Nephron progenitor cell (in vitro differentiated cells): Measurements from ENCODE around the gene TMEM151B.
A peak's percentile ranks its signal among the peaks of the same experiment; 100 is the strongest.
"Not testable (repeated sequence)": the region's sequence is repeated elsewhere in the genome, so short reads cannot be mapped to it uniquely, and the experiment has no call there.

ENCODE experiments used
- DNase-seq: peaks from one replicate; pipeline ENCODE4 v3.0.0; 2021
- H3K27ac Mint-ChIP-seq: 2 replicates; pipeline ENCODE4 v1.8.0; 2021; ENCODE audit warnings: mild to moderate bottlenecking, moderate library complexity, mixed read lengths
- H3K27me3 Mint-ChIP-seq: 2 replicates; pipeline ENCODE4 v1.8.0; 2021; ENCODE audit warnings: mild to moderate bottlenecking, low read depth, mixed read lengths; ENCODE audit not compliant: poor library complexity
- H3K36me3 Mint-ChIP-seq: 2 replicates; pipeline ENCODE4 v1.8.0; 2021; ENCODE audit warnings: low read depth, mixed read lengths
- H3K4me1 Mint-ChIP-seq: 2 replicates; pipeline ENCODE4 v1.8.0; 2021; ENCODE audit warnings: mixed read lengths
- H3K4me3 Mint-ChIP-seq: 2 replicates; pipeline ENCODE4 v1.8.0; 2021; ENCODE audit warnings: mild to moderate bottlenecking, moderate library complexity, mixed read lengths
- H3K9me3 Mint-ChIP-seq: 2 replicates; pipeline ENCODE4 v1.8.0; 2021; ENCODE audit warnings: mild to moderate bottlenecking, moderate library complexity, mixed read lengths
- TF ChIP-seq, protein P1 (sequence below): fragments of 200-600 bp; sonication (generic); IDR thresholded peaks from 2 replicates; pipeline ENCODE4 v1.5.0; 2021; ENCODE audit warnings: antibody characterized with exemption

TMEM151B gene

DNA sequence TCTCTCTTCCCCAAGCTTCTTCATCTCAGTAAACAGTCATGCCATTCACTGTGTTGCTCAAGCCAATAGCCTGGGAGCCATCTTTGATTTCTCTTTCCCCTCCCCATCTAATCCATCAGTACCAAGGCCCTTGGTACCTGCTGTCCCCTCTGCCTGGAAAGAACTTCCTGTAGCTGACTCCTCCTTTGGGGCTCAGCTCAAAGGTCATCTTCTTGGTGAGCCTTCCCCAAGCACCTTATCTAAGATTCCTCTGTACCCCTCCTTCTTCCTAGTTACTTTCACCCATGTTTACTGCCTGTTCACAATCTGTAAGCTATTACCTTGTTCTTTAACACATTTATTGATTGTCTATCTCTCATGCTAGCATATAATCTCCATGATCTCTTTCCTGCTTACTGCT lies 39.4 kb downstream of the TMEM151B start:
- Mint-ChIP-seq H3K36me3 (peaks cover 45% of the 10 kb centered on the region), H3K27ac (no peak overlapping the region), H3K27me3 (no peaks in the 10 kb centered on the region), H3K4me1 (peaks cover 29% of the 10 kb centered on the region), H3K4me3 (no peak overlapping the region), H3K9me3 (no peaks in the 10 kb centered on the region)
- DNase-seq: no peak
- TF ChIP-seq, protein P1, sequence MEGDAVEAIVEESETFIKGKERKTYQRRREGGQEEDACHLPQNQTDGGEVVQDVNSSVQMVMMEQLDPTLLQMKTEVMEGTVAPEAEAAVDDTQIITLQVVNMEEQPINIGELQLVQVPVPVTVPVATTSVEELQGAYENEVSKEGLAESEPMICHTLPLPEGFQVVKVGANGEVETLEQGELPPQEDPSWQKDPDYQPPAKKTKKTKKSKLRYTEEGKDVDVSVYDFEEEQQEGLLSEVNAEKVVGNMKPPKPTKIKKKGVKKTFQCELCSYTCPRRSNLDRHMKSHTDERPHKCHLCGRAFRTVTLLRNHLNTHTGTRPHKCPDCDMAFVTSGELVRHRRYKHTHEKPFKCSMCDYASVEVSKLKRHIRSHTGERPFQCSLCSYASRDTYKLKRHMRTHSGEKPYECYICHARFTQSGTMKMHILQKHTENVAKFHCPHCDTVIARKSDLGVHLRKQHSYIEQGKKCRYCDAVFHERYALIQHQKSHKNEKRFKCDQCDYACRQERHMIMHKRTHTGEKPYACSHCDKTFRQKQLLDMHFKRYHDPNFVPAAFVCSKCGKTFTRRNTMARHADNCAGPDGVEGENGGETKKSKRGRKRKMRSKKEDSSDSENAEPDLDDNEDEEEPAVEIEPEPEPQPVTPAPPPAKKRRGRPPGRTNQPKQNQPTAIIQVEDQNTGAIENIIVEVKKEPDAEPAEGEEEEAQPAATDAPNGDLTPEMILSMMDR: no peak

DNA sequence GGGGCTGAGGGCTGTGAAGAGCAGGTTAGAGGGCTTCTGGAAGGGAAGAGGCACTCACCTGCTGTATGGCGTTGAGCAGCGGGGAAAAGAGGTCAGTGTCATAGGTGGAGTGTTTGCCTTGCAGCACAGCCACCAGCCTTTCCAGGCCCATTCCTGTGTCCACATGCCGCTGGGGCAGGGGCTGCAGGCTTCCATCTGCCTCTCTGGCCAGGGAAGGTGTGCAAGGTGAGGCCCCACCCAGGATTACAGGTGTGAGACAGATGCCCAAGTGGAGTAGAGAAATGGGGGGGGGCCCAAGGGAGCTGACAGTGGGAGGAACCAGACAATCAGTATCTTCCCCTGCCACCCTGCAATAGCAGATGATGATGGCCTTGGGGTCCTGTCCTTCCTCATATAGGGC lies 40.0 kb downstream of the TMEM151B start:
- DNase-seq: no peak
- H3K36me3 Mint-ChIP-seq: peaks cover 45% of the 10 kb centered on the region
- H3K27ac Mint-ChIP-seq: no peak overlapping the region
- peaks cover 28% of the 10 kb centered on the region for H3K4me1 Mint-ChIP-seq
- H3K9me3 Mint-ChIP-seq: no peaks in the 10 kb centered on the region
- TF ChIP-seq, protein P1: no peak
- H3K27me3 Mint-ChIP-seq: peaks cover 2% of the 10 kb centered on the region
- no peak overlapping the region for H3K4me3 Mint-ChIP-seq

DNA sequence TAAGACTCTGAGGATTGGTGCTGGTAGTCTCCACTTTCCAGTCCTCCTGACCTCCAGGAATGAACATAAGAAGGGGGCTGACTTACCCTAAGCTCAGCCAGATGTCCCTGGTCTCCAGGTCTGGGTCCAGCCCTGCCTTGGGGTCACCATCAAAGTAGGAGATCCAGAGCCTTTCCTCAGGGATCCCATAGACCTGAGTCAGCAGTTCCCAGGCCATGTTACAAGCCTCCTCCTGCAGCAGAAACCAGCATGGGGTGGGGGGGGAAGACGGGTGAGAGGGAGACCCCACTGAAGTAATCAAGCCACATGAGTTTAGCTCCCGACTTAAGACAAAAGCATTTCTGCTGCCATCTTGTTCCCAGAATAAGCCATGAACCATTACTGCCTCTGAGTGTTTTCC lies 41.1 kb downstream of the TMEM151B start:
- H3K4me3 Mint-ChIP-seq: peak overlapping the region; percentile 98
- DNase-seq: no peak
- peaks cover 6% of the 10 kb centered on the region for H3K27me3 Mint-ChIP-seq
- peaks cover 21% of the 10 kb centered on the region for H3K4me1 Mint-ChIP-seq
- no peaks in the 10 kb centered on the region for H3K9me3 Mint-ChIP-seq
- no peak overlapping the region for H3K27ac Mint-ChIP-seq
- H3K36me3 Mint-ChIP-seq: peaks cover 39% of the 10 kb centered on the region
- TF ChIP-seq, protein P1: no peak

DNA sequence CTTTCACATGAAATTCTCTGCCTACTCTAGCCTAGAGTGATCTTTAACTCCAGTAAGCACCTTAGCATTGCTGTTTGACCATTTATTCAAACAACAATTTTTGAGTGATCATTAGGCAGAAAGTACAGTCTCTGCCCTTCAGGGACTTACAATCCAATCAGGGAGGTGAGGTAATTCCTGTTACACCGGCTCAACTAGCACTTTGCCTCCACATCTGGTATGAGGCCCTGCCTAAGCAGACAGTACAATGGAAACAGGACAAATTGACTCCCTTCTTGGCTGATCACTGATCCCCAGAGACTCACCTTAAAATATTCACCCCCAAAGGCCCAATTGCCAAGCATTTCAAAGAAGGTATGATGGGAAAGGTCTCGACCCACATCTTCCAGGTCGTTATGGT lies 41.5 kb downstream of the TMEM151B start:
- Mint-ChIP-seq H3K9me3 (no peaks in the 10 kb centered on the region), H3K27me3 (peaks cover 6% of the 10 kb centered on the region), H3K27ac (no peak overlapping the region), H3K4me3 (peak overlapping the region; percentile 98), H3K36me3 (peaks cover 39% of the 10 kb centered on the region), H3K4me1 (peaks cover 21% of the 10 kb centered on the region)
- DNase-seq: no peak
- TF ChIP-seq, protein P1: no peak

DNA sequence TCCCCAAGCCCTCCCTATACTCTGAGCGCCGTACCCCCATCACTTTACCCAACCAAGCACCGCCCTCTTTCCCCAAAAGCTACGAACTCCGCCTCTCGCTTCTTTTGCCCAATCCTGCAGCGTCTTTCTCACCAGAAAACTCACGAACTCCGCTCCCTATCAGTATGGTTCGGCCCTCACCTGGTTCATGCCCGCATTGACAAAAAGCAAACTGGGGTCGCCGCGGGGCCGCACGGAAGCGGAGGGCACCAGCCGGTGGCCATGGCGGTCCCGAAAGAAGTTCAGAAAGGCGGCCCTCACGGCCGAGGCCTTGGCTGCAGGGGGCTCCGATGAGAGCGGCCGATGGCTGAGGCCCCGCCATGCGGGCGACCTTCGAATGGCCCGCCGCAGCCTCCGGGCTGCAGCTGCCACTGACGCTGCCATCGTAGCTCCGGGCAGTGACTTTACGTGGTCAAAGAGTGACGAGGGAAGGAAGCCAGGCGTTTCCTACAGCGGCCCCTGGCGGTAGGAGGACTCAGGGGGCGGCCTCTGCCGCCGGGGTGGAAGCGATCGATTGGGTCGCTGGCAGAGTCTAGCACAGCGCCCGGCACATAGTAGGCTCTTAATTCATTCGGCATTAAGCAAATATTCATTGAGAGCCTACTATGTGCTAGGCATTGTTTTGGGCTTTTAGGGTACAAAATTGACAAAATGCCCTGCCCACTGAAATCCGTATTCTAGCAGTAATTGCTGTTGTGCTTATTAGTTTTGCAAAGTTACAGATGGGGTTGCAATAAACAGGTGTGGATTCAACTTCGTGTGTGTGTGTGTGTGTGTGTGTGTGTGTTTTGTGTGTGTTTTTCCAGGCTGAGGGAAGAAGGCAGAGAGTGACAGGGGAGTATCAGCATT lies 42.9 kb downstream of the TMEM151B start, which contains the start of gene AARS2:
Gene AARS2 (minus strand): TSS at position 447 of the 888 bp plus-strand sequence. CDS start 24 bp downstream, at position 423.
- TF ChIP-seq, protein P1: peak; percentile 98
- Mint-ChIP-seq H3K36me3 (peaks cover 34% of the 10 kb centered on the region), H3K27ac (peak within 1 kb of the TSS; percentile 81), H3K27me3 (peaks cover 16% of the 10 kb centered on the region), H3K4me3 (peak within 1 kb of the TSS; percentile 98), H3K4me1 (peaks cover 21% of the 10 kb centered on the region), H3K9me3 (no peaks in the 10 kb centered on the region)
- DNase-seq: peak; percentile 94

DNA sequence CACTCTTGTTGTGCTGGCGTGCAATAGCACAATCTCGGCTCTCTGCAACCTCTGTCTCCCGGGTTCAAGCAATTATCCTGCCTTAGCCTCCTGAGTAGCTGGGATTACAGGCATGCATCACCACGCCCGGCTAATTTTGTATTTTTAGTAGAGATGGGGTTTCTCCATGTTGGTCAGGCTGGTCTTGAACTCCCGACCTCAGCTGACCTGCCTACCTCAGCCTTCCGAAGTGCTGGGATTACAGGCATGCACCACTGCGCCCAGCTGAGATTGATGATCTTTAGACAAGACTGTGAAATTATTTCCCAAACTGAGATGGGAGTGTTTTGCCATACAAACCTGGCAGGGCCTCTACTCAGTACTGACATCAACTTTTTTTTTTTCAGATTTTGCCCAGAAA lies 44.4 kb downstream of the TMEM151B start:
- H3K9me3 Mint-ChIP-seq, H3K27ac Mint-ChIP-seq, DNase-seq, H3K4me3 Mint-ChIP-seq: not testable (repeated sequence)
- peaks cover 23% of the 10 kb centered on the region for H3K36me3 Mint-ChIP-seq
- H3K27me3 Mint-ChIP-seq: peaks cover 31% of the 10 kb centered on the region
- peaks cover 21% of the 10 kb centered on the region for H3K4me1 Mint-ChIP-seq
